GM10248 (cell line): Measurements from ENCODE around the gene SEC14L6.

ENCODE experiments used
- CTCF ChIA-PET: fragments of 300-600 bp; sonication (Branson Sonifier 250); formaldehyde crosslinking; extraction: SDS; loops from one replicate; lab custom pipeline; 2021; ENCODE audit warnings: antibody characterized with exemption; lab: Yijun Ruan, JAX
- POLR2A ChIA-PET: fragments of 350-650 bp; sonication (Branson Sonifier 250); formaldehyde crosslinking; extraction: SDS; loops from one replicate; lab custom pipeline; 2020; ENCODE audit warnings: antibody characterized with exemption; lab: Yijun Ruan, JAX
- DNase-seq: peaks from one replicate; pipeline ENCODE4 v3.0.0; 2012; ENCODE audit errors: extremely low spot score
- CTCF ChIP-seq: IDR thresholded peaks from 2 replicates; pipeline ENCODE4 v1.5.1; 2012; ENCODE audit warnings: mild to moderate bottlenecking, low read depth; ENCODE audit errors: extremely low read depth, missing control alignments, control extremely low read depth

SEC14L6 gene

DNA sequence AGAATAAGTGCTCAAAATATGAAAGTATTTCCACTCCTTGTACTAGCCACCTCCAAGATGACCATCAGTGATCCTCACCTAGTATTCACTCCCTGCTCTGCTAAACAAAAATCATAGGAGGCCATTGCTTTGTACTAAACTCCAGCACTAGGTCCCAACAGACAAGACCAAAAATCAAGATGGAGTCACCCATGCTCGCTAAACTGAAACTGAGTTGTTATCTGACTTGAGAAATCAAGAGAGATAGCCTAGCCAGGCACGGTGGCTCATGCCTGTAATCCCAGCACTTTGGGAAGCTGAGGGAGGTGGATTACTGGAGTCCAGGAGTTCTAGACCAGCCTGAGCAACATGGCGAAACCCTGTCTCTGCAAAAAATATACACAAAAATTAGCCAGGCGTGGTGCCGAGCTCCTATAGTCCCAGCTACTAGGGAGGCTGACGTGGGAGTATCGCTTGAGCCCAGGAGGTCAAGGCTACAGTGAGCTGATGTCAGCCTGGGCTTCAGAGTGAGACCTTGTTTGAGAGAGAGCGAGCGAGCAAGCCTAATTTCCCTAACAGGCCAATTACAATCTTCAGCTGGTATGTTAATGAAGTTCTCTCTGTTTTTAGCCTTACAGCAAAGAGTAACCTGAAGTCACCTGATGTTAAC, 9.3 kb downstream of the SEC14L6 start:
- no peak for TF ChIP-seq CTCF
- ChIA-PET POLR2A (no interaction called here), CTCF (no interaction called here)
- DNase-seq, result no peak

GRCh38 chr22:30535182-30535581, 11.4 kb downstream of the SEC14L6 start:
- POLR2A ChIA-PET, result no interaction called here
- DNase-seq, result no peak
- CTCF ChIA-PET, result no interaction called here
- TF ChIP-seq CTCF, result no peak

DNA sequence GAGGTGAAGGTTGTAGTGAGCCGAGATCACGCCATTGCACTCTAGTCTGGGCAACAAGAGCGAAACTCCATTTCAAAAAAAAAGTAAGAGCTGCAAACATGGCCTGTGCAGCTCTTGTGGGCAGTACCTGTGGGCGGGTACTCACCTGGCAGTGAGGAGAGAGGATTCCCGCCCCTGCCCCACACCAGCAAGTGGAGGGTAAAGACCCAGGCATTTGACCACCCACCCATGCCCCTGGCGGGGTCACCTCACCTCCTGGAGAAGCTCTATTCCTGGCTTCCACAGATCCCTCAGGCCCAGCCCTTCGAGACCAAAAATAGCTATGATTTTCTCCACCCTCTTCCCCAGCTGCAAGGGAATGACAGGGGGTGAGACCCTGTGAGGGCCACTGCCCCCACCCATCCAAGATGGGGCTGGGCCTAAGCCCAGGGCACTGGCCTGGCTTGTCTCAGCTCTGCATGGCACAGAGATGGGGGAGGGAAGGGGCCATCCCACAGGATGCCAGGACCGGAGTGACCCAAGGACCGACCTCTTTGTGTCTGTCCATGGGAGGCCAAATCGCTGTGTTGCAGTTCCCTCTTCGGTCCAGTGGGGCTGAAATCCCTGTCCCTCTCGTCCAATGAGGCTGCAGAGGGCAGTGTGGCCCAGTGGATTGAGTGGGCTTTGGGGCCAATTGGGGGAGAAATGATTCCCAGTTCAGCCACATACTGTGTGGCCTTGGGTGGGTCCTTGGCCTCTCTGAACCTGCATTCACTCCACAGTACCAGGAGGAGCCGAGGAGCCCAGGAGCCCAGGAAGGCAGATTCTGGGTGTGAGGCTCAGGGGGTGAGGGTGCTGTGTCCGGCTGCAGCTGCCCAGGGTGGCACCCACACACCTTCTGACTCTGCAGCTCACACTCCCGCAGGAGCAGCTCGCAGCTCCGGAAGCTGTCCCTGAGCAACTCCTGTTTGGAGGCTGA, 14.6 kb downstream of the SEC14L6 start:
- ChIA-PET CTCF (no interaction called here), POLR2A (no interaction called here)
- TF ChIP-seq CTCF, result no peak
- DNase-seq, result no peak

DNA sequence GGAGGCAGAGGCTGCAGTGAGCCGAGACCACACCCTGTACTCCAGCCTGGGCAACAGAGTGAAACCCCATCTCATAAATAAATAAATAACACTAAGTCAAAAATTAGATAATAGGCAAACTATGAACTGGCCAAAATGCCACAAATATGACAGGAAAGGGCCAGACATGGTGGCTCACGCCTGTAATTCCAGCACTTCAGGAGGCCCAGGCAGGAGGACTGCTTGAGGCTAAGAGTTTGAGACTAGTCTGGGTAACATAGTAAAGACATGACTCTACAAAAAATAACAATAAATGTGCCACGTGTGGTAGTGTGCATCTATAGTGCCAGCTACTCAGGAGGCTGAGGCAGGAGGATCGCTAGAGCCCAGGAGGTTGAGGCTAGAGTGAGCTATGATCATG, 19.9 kb downstream of the SEC14L6 start:
- ChIA-PET CTCF (no interaction called here), POLR2A (no interaction called here)
- TF ChIP-seq CTCF, result no peak
- DNase-seq, result no peak

- CTCF ChIA-PET, result no interaction called here
- no peak for DNase-seq
- no peak for TF ChIP-seq CTCF
- POLR2A ChIA-PET, result no interaction called here
Observed at GRCh38 chr22:30523646-30524489, 22.7 kb downstream of the SEC14L6 start.
